ENCODE results near the gene KANSL1L. TPM values are rescaled to one million over a fixed set of nuclear protein-coding genes. Genes with fewer than 3 reads are reported as not detected.
A peak's percentile ranks its signal among the peaks of the same experiment; 100 is the strongest.

Gene KANSL1L, protein sequence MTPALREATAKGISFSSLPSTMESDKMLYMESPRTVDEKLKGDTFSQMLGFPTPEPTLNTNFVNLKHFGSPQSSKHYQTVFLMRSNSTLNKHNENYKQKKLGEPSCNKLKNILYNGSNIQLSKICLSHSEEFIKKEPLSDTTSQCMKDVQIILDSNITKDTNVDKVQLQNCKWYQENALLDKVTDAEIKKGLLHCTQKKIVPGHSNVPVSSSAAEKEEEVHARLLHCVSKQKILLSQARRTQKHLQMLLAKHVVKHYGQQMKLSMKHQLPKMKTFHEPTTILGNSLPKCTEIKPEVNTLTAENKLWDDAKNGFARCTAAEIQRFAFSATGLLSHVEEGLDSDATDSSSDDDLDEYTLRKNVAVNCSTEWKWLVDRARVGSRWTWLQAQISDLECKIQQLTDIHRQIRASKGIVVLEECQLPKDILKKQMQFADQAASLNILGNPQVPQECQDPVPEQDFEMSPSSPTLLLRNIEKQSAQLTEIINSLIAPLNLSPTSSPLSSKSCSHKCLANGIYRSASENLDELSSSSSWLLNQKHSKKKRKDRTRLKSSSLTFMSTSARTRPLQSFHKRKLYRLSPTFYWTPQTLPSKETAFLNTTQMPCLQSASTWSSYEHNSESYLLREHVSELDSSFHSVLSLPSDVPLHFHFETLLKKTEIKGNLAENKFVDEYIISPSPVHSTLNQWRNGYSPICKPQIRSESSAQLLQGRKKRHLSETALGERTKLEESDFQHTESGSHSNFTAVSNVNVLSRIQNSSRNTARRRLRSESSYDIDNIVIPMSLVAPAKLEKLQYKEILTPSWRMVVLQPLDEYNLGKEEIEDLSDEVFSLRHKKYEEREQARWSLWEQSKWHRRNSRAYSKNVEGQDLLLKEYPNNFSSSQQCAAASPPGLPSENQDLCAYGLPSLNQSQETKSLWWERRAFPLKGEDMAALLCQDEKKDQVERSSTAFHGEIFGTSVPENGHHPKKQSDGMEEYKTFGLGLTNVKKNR
- total RNA-seq, result 10 to 100 TPM; 18.0 to 48.7 (median 25.6) TPM

DNA sequence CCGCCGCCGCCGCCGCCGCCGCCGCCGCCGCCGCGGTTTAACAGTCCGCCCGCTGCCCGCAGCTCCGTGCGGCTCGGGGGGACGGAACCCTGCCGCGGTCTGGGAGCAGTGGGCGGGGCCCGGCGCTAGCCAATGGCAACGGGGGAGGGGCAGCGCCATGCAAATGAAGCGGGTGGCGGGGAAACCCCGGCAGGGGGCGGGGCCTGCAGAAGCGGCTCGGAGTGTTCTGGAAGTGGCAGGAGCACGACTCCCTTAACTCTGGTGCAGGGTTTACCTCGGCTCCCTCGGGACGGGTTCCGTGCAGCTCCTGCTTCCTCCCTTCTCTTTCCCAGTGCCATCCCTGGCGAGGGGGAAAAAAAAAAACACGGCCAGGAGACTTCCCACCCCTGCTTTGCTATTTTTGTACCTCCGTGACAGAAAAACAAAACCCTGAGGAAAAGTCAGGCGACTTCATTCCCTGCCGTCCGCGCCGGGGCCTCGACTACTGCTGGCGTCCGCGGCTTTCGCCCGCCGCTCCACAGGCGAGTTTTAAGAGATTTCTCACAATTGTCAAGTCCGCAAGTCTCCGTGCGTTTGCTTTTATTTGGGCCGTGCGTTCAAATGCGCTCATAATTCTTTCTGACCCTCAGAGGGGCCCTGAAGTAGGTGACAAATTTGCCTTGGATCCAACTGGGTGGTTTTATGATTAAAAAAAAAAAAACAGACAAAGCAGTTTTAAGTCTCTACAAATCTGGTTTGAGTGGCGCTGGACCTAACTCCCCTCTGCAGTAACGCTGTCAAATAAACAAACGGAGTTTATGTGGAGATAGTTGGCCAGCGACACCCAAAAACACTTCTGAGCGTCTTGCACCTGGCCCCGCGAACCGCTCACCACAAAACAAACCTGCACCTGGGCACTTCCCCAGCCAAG is at the start of gene KANSL1L:
Gene KANSL1L, minus strand, starts transcription at position 101 of the 910 bp plus-strand sequence. CDS start 16,827 bp downstream, outside the sequence.
- Histone ChIP-seq H3K27ac (peak within 1 kb of the TSS; percentile 98), H3K4me1 (peaks cover 35% of the 10 kb centered on the region), H3K36me3 (no peaks in the 10 kb centered on the region), H3K4me3 (peak within 1 kb of the TSS; percentile 86), H3K27me3 (no peaks in the 10 kb centered on the region), H3K9me3 (no peaks in the 10 kb centered on the region)
- TF ChIP-seq EP300 (IDR thresholded peaks at IDR 0.05), result no peak
- peak in 1 of 2 donors; percentile 74 for TF ChIP-seq POLR2A (IDR thresholded peaks at IDR 0.05)
- peak in 1 of 3 donors; percentile 20 for TF ChIP-seq POLR2AphosphoS5 (IDR thresholded peaks at IDR 0.05)
- TF ChIP-seq, protein P1, sequence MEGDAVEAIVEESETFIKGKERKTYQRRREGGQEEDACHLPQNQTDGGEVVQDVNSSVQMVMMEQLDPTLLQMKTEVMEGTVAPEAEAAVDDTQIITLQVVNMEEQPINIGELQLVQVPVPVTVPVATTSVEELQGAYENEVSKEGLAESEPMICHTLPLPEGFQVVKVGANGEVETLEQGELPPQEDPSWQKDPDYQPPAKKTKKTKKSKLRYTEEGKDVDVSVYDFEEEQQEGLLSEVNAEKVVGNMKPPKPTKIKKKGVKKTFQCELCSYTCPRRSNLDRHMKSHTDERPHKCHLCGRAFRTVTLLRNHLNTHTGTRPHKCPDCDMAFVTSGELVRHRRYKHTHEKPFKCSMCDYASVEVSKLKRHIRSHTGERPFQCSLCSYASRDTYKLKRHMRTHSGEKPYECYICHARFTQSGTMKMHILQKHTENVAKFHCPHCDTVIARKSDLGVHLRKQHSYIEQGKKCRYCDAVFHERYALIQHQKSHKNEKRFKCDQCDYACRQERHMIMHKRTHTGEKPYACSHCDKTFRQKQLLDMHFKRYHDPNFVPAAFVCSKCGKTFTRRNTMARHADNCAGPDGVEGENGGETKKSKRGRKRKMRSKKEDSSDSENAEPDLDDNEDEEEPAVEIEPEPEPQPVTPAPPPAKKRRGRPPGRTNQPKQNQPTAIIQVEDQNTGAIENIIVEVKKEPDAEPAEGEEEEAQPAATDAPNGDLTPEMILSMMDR (IDR thresholded peaks at IDR 0.05), result no peak
- DNase-seq (ENCODE audit: low spot score in 2 of 2), result peak; percentile 99 to 100
- under 1% methylated on average over 50 of the region's 67 CpGs for WGBS

DNA sequence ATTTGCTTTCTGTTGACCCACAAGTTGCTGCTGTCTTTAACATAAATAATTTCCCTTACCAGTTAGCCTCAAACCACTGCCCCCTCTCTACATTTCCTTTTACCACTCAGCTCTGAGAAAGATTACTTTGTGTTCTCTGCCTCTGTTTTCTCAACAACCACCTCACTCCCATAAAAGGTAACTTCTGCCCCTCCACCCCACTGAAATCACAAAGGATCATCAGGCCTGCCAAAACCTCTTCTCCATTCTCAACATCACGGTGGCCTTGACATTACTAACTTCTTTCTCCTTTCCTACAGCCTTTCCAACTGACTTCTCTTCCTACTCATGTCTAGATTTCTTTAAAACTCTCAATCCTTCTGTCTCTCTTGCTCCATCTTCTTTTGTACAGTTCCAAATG is 43.9 kb upstream of the KANSL1L start:
- WGBS, result 66% methylated on average over 1 of the region's 1 CpG
- no peak for DNase-seq (ENCODE audit: low spot score in 2 of 2)
- no peak overlapping the region for H3K4me3 ChIP-seq

DNA sequence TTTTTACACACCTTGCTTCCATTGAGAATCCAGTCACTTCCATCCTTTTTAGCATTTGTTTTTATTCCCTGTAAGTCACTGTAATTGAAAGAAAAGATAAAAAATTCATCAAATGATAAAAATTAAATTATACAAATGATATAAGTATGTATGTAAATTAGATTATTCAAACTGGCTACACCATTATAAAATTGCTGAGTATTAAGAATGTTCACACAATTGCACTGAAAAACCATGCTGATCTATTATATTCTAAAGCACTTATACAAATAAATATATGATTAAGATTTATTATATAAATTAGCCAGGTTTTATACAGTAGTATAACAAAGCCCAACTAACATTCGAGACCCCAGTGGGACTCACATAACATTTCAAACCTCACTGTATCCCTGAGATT is 39.0 kb upstream of the KANSL1L start:
- Histone ChIP-seq H3K27me3 (peaks cover 2% of the 10 kb centered on the region), H3K9me3 (no peaks in the 10 kb centered on the region), H3K4me3 (no peak overlapping the region), H3K27ac (no peak overlapping the region), H3K4me1 (no peaks in the 10 kb centered on the region), H3K36me3 (no peaks in the 10 kb centered on the region)
- TF ChIP-seq POLR2A (IDR thresholded peaks at IDR 0.05), result no peak
- TF ChIP-seq EP300 (IDR thresholded peaks at IDR 0.05), result no peak
- TF ChIP-seq POLR2AphosphoS5 (IDR thresholded peaks at IDR 0.05), result no peak
- TF ChIP-seq, protein P1 (IDR thresholded peaks at IDR 0.05), result no peak
- WGBS, result 91% methylated on average over 1 of the region's 1 CpG
- DNase-seq (ENCODE audit: low spot score in 2 of 2), result no peak

More for the DNA sequence above, 43.9 kb upstream of the KANSL1L start:
- Histone ChIP-seq H3K9me3 (no peaks in the 10 kb centered on the region), H3K27ac (no peak overlapping the region), H3K27me3 (no peaks in the 10 kb centered on the region), H3K36me3 (no peaks in the 10 kb centered on the region), H3K4me1 (no peaks in the 10 kb centered on the region)
- no peak for TF ChIP-seq POLR2AphosphoS5 (IDR thresholded peaks at IDR 0.05)
- no peak for TF ChIP-seq POLR2A (IDR thresholded peaks at IDR 0.05)
- no peak for TF ChIP-seq EP300 (IDR thresholded peaks at IDR 0.05)
- TF ChIP-seq, protein P1 (IDR thresholded peaks at IDR 0.05), result no peak

DNA sequence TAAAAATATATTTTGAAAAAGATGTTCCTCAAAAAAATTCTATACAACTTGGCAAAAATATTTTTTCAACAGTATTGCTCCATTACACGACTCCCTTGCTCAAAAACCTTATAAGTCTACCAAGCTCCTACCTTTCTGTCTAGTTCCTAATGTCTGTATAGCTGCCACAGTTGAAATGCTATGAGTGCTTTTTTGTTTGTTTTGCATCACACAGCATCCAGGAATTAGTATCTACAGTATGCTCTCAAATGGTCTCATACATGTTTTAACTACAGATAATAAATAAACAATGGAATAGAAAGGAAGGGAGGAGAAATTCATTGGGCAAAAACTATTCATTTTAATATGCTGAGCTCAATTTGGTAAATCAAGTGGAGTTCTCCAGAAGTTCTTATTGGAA is 36.7 kb upstream of the KANSL1L start:
- H3K4me1 ChIP-seq, result no peaks in the 10 kb centered on the region
- 84% methylated on average over 1 of the region's 1 CpG for whole genome bisulfite sequencing
- no peaks in the 10 kb centered on the region for H3K36me3 ChIP-seq
- peaks cover 2% of the 10 kb centered on the region for H3K27me3 ChIP-seq
- H3K9me3 ChIP-seq, result no peaks in the 10 kb centered on the region
- no peak for DNase-seq (ENCODE audit: low spot score in 2 of 2)
- TF ChIP-seq POLR2A (IDR thresholded peaks at IDR 0.05) (no peak), POLR2AphosphoS5 (IDR thresholded peaks at IDR 0.05) (no peak), EP300 (IDR thresholded peaks at IDR 0.05) (no peak)
- TF ChIP-seq, protein P1 (IDR thresholded peaks at IDR 0.05), result no peak
- H3K27ac ChIP-seq, result no peak overlapping the region
- no peak overlapping the region for H3K4me3 ChIP-seq

Measured in suprapubic skin (tissue), 4 donors.